HG02571 (cell line): ENCODE results near the gene LRIT1.

ENCODE experiments used
- ATAC-seq: cut with Tn5 transposase; IDR thresholded peaks from one replicate; pipeline ENCODE4 v1.9.1; 2021; ENCODE audit warnings: mild to moderate bottlenecking, moderate library complexity; ENCODE audit not compliant: unreplicated experiment

LRIT1 gene

DNA sequence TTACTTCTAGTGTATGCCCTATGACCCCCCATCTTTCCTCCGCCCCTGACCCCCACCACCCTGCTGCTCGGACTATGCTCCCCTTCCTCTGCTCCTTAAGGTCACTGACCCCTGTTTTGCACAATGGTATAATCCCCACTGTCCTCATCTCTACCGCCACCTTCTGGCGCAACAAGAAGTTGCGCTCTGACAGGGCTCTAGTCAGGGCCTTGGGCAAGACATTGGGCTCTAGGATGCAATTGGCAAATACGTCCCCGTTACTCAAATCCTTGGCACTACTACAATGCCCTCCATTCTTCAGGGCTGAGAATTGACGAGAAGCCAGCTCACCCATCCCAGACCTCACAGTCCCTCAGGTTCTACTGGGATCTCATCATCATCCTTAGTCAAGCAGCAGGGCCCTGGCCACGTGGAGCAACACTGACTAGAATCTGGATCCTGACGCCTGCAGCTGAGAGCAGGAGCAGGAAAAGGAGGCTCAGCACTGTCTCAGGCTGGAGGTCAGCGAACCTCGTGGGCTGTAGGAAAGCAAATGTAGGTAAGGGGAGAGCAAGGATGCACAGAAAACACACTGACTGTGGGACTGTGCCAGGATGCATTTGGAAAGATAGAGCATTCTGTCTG is 26.6 kb downstream of the LRIT1 start:
- peak; percentile 74 for ATAC-seq

DNA sequence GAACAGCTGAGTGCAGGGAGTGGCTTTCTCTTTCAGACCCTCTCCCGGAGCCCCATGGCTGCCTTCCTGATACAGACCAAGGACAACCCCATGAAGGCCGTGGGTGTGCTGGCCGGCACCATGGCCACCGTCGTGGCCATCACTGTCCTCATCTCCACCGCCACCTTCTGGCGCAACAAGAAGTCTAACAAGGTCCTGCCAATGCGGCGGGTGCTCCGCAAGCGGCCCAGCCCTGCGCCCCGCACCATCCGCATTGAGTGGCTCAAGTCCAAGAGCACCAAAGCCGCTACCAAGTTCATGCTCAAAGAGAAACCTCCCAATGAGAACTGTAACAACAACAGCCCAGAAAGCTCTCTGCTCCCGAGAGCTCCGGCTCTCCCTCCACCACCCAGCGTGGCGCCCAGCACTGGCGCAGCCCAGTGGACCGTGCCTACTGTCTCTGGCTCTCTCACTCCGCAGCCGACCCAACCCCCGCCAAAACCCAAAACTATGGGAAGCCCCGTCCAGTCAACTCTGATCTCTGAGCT is 27.2 kb downstream of the LRIT1 start:
- ATAC-seq: peak; percentile 27

DNA sequence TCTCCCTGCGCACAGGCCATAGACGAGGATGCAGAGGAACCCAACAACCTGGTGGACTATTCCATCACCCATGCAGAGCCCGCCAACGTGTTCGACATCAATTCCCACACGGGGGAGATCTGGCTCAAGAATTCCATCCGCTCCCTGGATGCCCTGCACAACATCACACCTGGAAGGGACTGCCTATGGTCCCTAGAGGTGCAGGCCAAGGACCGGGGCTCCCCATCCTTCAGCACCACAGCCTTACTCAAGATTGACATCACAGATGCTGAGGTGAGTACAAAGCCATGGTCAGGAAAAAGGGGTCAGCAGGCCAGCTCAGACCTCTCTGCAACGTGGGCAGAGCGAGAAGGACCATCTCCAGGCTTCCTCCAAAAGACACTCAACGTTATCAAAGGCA is 28.3 kb downstream of the LRIT1 start:
- no peak for ATAC-seq

DNA sequence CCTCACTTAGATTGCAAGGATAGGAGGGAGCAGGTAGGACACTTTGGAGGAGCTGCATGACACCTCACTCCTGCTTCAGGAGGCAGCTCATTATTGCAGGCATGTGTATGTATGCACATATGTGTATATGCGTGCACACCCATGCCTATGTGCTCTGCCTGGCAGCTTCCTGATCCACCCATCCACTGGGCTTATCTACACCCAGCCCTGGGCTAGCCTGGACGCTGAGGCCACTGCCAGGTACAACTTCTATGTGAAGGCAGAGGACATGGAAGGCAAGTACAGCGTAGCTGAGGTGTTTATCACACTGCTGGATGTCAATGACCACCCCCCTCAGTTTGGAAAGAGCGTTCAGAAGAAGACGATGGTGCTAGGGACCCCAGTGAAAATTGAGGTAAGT is 29.3 kb downstream of the LRIT1 start:
- no peak for ATAC-seq

DNA sequence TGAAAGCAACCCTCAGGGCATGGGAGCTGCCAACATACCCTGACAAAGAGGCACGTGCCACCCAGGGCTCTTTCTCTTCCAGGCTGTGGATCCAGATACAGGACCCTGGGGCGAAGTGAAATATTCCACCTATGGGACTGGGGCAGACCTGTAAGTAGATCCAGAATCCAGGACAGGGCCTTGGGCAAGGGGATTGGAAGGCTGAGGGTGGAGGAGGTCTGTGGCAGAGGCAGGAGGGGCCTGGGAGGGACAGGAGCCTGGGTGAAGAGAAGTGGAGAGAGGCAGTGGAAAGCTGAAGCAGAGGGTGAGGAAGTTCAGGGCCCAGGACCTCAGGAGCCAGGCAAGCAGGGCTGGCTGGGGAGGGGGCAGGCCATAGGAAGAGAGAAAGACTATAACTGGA is 29.8 kb downstream of the LRIT1 start:
- ATAC-seq: no peak

DNA sequence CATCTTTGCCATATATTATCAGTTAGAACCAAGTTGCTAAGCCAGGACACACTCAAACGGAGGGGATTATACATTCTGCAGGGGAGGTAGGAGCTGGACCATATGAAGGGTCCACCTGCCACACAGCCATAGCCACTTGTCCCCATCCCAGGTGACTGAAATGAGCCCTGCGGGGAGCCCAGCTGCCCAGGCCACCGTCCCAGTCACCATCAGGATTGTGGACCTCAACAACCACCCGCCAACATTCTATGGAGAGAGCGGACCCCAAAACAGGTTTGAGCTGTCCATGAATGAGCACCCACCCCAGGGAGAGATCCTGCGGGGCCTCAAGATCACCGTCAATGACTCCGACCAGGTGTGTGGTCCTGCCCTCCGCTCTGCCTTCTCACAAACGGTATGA is 33.3 kb downstream of the LRIT1 start:
- ATAC-seq: no peak

DNA sequence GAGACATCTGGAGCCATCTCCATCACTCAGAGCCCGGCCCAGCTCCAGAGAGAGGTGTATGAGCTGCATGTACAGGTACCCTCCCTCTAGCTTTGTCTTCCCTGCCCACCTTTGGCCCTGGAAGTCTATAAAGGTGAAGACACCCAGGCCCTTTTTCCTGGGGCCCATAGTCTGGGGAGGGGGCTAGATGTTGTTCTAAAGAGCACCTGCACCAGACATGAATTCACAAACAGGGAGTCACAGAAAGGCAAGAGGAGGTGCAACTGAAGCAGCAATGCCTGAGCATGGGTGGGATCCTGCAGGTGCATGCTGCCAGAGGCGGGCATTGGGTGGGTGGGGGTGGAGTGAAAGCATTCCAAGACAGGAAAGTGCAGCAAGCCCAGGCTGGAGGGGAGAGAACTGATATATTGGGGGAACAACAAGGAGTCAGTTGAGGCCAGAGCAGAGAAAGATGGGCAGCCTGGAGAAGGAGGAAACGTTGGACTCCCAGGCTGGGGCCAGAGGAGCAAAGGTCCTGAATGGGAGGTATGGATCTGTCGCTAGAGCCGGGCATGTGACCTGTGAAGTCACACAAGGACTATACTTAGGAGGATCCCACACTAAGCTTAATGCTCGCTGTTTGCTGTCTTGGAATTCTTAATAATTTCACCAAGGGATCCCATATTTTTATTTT is 35.4 kb downstream of the LRIT1 start:
- ATAC-seq: no peak

DNA sequence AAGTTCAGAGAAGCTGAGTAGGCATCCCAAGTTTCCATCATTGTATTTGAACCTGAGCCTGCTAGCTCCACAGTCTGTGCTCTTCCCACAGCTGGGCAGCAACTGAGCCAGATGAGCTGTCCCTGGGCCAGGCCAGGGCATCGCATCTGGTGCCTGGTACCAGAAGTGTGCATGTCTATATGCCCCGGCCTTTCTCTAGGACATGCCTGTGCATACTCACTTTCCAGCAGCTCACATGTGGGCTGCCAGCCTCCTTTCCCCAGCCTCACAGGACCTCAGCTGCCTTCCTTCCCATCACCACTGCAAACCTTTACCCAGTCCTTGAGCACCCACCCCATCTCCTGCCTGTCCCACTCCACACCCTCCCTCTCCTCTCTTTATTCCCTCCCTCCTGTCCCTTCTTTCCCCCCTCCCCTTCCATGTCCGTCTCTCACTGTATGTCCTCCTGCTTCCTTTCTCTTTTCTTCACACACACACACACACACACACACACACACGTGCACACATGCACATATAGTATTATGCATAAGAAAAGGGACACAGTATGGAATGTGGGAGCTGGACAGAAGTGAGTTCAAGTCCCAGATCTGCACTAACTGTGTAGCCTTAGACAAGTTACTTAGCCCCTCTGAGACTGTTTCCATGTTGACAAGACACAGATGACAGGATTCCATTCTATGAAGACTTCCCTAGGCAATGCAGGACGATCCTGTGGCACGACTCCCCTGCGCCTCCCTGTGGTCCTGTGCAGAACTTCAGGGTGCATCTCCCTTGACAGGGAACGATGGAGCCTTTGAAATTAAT is 36.1 kb downstream of the LRIT1 start:
- ATAC-seq: peak; percentile 80

DNA sequence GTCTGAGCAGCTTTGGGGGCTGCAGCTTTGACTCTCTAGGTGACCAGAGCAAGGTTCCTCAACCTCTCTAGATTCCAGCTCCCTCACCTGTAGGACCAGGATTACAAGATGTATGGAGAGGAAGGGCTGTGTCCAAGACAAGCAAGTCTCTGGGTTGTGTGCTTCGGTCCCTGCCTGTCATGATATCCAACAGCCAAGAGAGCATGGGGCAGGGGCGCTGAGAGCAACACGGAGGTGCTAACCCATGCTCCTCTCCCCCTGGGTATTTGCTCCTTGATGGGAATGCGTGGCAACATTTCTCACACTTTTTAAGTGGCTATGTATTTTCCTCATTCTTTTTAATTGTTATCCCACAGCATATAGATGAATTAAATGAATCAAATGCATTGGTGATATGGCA is 36.7 kb downstream of the LRIT1 start:
- no peak for ATAC-seq

DNA sequence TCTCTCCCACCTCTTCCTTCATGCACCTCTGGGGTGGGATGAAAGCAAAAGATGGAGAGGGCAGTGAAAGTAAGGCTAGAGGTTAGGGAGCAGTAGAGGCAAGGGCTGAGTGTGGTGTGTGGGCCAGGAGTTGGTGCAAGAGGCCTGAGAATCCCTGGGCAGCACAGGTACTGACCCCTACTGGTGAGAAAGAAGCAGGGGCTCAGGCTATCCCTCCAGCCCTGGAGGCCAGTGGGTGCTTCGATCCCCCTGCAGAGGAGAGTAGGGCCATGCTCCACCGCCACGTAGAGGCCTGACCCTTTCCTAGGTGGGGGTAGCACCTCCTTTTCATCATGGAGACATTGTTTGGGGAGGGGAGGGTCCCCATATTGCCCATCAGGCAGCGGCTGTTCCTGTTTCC is 37.2 kb downstream of the LRIT1 start:
- no peak for ATAC-seq

DNA sequence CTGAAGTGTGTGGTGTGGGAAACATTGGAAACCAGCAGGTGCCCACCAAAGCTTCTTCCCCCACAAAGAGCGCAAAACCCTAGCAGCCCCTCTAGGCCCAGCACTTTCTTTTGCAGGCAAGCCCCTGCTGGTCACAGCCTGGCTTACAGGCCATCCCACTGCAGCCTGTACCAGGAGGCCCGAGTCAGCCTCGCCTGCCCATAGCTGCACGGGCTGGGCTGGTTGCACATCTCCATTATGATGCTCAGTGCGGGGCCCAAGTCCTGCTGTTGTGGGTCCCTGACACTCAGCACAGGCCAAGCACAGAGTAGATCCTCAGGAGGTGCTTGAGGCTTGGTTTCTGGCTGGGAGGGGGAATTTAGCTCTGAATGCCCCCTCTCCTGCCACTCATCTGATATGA is 39.0 kb downstream of the LRIT1 start:
- no peak for ATAC-seq

DNA sequence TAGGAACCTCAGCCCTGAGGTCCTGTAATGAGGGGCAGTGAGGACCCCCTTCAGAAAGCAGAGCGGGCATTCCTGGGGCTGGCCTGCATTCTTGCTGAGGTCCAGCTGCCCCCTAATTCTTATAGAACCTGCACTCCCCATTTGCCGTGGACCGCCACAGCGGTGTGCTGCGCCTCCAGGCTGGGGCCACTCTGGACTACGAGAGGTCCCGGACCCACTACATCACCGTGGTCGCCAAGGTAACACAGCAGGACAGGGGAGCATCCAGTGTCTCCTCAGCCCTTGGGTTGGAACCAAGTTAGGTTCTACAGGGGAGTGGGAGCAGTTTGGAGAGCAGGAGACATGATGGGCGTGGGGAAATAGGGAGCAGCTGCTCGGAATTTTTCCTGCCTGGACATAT is 39.7 kb downstream of the LRIT1 start:
- no peak for ATAC-seq

DNA sequence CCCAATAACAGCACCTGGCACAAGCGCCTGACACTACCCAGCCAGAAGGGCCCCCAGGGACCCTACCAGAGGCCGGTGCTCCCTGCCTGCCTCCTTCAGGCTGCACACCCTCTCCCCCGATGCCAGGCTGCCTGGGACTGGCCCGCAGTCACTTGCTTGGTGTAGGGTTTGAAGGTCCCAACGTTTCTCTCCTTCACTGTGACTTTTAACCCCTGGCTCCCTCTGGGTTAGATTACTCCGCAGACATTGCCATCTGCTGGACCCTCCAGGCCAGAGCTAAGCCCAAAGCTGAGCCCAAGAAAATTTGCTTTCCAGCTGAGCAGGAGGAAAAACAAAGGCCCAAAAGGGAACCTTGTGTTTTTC is 40.1 kb downstream of the LRIT1 start:
- ATAC-seq: no peak

DNA sequence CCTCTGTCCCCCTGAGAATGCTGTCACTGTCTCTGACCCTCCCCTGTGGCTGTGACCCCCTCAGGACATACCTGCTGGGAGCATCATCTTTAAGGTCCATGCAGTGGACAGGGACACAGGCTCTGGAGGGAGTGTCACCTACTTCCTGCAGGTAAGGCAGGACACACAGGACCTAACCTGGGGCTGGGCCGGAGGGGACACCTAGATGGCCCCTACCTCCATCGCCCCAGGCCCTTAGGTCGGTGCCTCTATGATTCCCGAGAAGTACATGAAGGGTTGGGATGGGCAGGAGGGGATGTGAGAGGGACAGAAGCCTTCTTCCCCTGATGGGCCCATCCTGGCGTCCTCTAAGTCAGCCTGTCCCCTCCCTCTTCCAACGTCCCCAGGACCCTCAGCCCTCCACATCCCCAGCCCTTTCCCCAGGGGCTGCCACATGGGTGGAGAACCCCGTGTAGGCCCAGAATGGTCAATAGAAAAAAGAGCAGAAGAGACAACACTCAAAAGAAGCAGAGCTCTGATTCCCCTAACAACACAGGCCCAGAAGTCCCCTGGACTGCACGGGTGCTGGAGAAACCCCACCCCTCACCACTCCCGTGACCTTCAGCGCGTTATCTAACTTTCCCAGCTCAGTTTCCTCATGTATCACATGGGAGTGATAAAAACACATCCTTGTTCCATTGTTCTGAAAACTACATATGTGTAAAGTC is 40.7 kb downstream of the LRIT1 start:
- ATAC-seq: no peak

DNA sequence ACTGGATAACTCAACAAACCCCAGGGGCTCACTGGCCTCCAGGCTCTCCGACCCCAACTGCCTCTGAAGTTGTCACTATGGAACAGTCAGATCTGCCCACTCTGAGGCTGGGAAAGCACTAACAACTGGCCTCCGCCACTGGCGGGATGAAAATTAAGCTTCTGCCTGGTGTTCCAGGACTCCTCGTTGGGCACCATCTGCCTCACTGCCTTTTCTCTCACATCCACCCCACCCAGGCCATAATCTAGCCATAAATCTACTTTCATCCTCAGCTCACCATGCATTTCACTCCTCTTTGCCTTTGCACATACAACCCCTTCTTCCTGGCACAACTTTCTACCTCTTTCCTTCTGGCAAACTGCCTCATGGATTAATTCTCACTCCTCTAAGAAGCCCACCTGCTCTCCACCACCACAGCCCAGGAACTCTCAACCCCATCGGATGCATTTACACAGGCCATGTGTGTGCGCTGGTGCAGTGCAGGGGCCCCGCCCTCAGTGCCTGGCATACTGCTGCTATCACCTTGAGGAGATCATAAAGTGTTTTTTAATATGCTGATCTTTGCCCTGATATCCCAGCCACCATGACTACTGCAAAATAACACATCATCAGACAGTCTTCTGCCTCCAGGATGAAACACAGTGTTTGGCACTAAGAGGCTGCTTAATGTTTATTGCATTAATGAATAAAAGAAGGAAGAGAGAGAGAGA is 43.0 kb downstream of the LRIT1 start:
- ATAC-seq: no peak

DNA sequence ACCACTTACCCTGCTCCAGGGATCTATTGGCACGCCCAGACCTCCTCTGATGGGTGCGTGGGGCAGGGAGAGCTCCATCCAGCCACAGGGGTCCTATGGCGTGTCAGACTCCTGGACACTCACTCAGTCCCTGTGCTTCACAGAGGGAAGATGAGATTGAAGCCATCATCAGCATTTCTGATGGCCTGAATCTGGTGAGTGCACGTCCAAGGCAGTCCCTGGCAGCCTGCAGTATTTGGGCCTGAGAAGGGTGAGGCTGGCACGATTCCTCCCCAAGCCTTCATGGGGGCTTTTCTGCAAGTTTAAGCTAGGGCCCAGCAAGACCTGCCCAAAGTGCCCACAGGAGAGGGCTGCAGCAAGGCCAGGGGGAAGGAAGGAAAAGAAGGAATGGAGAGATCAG is 43.7 kb downstream of the LRIT1 start:
- no peak for ATAC-seq

DNA sequence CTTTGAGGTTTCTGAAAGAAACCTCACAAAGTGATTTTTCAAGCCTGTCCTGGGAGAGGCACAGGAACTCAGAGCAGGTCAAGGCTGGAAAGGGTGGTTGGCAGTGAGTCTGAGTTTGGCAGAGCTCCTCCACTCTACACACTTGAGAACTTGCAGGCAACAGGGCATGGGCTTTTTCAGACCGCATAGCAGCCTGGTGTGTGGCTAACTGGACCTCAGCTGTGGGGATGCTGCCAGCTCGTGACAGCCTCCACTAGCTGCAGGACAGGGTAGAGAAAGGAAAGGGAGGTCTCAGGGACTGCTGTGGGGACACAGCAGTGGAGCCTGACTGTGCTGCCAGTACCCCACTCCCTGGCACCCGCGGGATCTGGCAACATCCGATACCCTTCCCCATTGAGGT is 44.4 kb downstream of the LRIT1 start:
- ATAC-seq: no peak

DNA sequence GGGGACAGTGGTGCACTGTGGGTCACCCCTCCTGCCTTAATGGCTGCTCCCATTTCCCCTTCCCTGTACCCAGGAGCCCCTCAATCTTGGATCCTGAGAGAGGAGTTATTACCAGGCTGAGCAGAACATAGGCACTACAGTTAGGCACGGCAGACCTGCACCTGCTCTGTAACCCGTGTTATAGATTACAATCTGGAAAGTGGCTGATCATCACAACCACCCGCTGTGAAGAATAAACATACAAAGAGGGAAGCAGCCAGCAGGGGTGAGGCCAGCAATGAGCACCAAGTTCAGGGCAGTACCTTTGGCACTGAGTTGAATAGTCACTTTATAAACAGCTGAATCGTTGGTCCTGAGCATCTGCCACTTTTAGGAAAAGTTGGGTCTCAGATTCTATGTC is 45.3 kb downstream of the LRIT1 start:
- no peak for ATAC-seq

DNA sequence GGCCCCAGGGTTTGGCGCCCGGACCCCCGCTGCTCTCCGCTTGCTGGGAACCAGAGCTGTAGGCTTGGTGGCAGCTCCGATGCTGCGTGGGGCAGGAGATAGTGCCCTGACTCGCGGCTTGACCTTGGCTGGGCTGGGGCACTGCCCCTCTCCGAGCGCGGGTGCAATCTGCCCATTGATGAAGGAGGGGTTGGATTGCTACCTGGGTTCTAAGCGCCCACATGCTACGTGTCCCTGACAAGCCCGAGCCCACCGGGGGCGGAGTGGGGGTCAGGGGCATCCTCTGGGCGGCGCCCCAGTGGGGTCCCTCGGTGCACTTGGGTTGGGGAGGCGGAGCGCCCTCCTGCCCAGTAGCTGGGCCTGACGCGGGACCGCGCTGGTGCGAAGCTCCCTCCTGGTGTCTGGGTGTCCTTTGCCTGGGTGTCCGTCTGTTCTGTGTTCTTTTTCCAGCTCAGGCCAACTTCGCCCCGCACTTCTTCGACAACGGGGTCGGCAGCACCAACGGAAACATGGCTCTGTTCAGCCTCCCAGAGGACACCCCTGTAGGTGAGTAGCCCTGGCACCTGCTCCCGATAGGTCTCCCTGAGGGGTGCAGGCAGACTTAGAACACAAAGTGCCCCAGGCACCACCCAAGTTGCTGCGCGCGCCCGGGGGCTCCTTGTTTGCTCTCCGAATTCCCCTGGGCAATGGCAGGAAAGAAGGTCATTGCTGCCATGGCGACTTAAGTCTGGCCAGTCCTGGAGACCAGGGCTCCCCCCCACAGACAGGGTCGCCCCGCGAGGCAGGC is 46.1 kb downstream of the LRIT1 start:
- ATAC-seq: no peak

DNA sequence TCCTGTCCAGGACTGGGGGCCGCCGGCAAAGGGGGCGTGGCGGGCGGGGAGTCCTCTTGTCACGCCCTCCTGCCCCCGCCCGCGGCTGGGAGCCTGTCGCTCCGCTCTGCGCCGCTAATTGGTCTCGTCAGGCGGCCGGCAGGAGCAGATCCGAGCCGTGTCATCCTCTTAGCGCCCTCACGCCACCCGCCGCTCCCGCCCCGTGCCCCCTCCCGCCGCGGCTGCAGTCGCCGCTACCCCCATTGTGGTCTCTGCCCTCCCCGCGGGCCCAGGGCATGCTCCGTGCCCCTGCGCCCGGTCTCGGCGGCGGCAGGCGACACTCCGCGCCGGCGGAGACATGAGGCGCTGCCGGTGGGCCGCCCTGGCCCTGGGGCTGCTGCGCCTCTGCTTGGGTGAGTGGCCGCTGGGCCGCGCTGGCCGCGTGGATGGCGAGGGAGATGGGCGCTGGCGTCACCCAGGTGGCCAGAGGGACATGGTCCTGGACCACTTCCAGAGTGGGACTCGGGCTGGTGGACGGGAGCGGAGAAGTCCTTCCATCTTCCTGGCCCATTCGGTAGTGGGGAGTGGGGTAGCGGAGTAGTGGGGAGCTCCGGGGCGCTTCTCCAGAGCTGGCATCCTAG is 46.8 kb downstream of the LRIT1 start, which contains the start of gene CDHR1:
CDHR1 (plus strand) TSS at position 114 of the 620 bp plus-strand sequence; CDS start at position 338, 224 bp downstream.
- ATAC-seq: peak; percentile 73
